Ovary (tissue), 3 donors: Measurements from ENCODE around the gene PRAMEF8.
"Not testable (repeated sequence)": the region's sequence is repeated elsewhere in the genome, so short reads cannot be mapped to it uniquely, and the experiment has no call there.

Experiments used
- POLR2A ChIP-seq: fragments of 450-650 bp; IDR thresholded peaks from one replicate; pipeline ENCODE4 v1.6.1; 2017; ENCODE audit warnings: antibody characterized with exemption, mild to moderate bottlenecking, moderate library complexity
- TF ChIP-seq, protein P1 (sequence below), 3 donors: fragments of 450-650 bp in 2 of 3; fragments of 200-600 bp in 1 of 3; IDR thresholded peaks; one replicate each; pipeline versions ENCODE4 v1.5.1 to v1.8.0; 2016 to 2022; ENCODE audit warnings: antibody characterized with exemption in 3 of 3, mild to moderate bottlenecking in 1 of 3
- donor health status: DM: no; HTN: no; CAD: no.

DNA sequence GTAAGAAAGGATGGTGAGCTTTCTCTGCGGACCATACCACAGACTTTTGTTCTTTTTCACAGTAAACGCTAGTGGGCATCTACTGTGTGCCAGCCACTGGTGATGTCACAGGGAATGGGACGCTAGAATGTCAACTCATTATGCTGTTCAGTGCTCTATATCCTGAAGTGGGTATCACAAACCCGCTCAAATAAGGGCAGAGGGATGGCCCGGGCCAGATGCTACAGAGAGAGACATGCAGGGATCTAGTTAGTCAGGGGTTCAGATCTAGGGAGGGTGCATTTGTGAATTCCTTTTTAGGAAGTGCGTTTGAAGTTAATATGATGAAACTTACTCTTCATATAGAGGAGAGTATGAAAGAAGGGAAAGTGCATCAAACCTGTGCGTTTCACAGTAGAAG lies 37.8 kb downstream of the PRAMEF8 start:
- TF ChIP-seq, protein P1, sequence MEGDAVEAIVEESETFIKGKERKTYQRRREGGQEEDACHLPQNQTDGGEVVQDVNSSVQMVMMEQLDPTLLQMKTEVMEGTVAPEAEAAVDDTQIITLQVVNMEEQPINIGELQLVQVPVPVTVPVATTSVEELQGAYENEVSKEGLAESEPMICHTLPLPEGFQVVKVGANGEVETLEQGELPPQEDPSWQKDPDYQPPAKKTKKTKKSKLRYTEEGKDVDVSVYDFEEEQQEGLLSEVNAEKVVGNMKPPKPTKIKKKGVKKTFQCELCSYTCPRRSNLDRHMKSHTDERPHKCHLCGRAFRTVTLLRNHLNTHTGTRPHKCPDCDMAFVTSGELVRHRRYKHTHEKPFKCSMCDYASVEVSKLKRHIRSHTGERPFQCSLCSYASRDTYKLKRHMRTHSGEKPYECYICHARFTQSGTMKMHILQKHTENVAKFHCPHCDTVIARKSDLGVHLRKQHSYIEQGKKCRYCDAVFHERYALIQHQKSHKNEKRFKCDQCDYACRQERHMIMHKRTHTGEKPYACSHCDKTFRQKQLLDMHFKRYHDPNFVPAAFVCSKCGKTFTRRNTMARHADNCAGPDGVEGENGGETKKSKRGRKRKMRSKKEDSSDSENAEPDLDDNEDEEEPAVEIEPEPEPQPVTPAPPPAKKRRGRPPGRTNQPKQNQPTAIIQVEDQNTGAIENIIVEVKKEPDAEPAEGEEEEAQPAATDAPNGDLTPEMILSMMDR (IDR thresholded peaks at IDR 0.05) = not testable (repeated sequence)
- not testable (repeated sequence) for TF ChIP-seq POLR2A
